GM21576 (cell line): ENCODE results near the gene UBE2G1.
"Not testable (repeated sequence)": the region's sequence is repeated elsewhere in the genome, so short reads cannot be mapped to it uniquely, and the experiment has no call there.

Experiments used
- ATAC-seq: cut with Tn5 transposase; IDR thresholded peaks from one replicate; pipeline ENCODE4 v1.9.1; 2021; ENCODE audit warnings: mild to moderate bottlenecking, moderate library complexity; ENCODE audit not compliant: unreplicated experiment

The UBE2G1 gene

GRCh38 chr17:4255271-4255670, 111.2 kb downstream of the UBE2G1 start:
- ATAC-seq = not testable (repeated sequence)

DNA sequence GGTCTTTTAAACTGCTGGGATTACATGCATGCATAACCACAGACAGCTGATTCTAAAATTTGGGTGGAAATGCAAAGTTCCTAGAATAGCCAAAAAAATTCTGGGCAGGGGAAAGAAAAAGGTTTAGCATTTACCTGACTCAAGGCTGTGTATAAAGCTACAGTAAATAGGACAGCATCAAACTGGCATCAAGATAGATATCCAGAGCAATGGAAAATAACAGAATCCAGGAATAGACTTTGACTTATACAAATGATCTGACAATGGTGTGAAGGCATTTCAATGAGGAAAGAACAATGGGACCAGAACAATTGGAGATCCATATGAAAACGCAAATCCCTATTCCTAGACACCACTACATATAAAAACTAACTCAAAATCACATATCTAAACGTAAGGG, 115.6 kb downstream of the UBE2G1 start:
- no peak for ATAC-seq

- ATAC-seq = no peak
Observed at GRCh38 chr17:4249452-4250029, 116.9 kb downstream of the UBE2G1 start.

- ATAC-seq = no peak
Observed at GRCh38 chr17:4248504-4249277, 117.8 kb downstream of the UBE2G1 start.

DNA sequence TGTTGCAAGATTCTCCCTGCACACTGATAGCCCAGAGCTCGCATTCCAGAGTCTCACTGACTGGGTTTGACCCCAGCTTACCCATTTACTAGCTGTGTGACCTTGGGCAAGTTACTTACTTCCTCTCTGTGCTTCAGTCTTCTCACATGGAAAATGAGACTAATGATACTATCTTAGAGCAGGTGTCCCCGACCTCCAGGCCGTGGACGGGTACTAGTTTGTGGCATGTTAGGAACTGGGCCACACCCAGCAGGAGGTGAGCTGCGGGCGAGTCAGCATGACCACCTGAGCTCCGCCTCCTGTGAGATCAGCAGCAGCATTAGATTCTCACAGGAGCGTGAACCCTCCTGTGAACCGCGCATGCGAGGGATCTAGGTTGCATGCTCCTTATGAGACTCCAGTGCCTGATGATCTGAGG, 118.5 kb downstream of the UBE2G1 start:
- ATAC-seq = no peak

DNA sequence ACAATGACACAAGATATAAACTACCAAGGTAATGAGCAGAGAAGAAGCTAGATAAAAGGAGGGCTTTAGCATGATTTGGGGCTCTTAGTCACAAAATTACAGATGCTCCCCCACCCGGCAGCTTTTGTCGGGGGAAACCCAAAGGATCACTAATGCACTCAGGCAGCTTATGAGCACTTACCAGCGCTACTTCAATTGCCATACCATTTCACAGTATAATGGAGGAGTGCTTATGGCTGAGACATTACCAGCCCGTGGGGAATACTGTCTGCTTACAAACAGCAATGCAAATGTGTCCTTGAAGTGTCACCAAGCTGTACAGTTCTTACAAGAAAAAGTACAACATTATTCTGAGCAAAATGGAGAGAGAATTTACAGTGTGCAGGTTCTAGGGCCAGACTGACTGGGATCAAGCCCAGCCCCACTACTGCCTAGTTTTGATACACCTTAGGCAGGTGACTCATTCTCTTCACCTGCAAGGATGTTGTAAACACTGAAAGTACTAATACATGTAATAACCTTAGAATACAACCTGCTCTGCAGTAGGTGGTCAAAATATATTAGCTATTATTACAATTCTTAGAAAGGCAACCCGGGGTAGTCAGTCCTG, 119.0 kb downstream of the UBE2G1 start:
- ATAC-seq = no peak

DNA sequence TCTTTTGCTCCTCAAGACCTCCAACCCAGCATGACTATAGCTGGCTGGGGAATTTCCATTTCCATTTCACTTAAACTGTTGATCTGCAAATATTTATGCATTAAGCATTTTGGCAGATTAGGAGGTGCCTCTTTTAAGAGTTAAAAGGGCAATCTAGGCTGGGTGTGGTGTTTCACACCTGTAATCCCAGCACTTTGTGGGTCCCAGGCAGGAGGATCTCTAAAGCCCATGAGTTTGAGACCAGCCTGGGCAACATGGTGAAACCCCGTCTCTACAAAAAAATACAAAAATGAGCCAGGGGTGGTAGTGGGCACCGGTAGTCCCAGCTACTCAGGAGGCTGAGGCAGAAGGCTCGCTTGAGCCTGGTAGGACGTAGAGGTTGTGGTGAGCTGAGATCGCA, 119.8 kb downstream of the UBE2G1 start:
- ATAC-seq = no peak

- ATAC-seq = no peak
Observed at GRCh38 chr17:4241535-4241934, 124.9 kb downstream of the UBE2G1 start.

GRCh38 chr17:4236456-4236855, 130.0 kb downstream of the UBE2G1 start:
- no peak for ATAC-seq

DNA sequence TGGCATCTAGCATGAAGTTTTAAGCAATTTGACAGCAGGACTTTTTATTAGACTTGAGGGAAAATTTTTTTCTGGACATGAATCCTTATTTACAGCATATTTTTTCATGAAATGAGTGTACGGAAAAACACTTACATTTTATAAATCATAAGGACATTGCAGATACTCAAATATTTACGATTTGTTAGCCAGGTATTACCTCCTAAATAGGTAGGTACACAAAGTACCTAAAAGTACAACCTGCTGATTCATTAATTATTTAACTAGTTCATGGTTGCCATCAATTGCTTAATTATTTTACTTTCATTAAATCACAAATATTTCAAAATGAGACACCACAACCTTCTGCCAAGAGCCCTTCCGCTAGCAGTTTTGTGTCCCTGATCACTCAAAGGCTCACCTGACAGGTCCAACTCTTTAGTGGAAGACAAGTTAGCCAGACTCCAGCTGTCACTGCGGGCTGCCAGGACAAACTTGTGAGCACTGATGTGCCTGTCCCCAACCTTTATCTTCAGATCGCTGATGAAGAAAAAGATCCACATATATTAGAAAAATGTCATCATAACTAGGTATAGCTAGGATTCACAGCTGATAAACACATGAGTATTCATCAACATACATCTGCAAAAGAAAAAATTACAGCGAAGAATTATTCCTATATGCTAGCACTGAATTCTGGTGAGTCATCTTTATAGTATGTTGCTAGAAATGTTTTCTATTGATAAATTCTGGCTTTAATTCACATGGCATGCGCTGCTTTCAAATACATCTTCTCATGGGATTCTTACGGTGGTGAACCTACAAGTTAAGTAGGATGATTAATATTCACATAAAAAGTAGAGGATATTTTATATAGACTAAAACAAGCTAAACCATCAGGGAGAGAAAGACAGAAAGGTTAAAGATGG, 130.8 kb downstream of the UBE2G1 start:
- no peak for ATAC-seq

GRCh38 chr17:4234401-4234800, 132.1 kb downstream of the UBE2G1 start:
- no peak for ATAC-seq

DNA sequence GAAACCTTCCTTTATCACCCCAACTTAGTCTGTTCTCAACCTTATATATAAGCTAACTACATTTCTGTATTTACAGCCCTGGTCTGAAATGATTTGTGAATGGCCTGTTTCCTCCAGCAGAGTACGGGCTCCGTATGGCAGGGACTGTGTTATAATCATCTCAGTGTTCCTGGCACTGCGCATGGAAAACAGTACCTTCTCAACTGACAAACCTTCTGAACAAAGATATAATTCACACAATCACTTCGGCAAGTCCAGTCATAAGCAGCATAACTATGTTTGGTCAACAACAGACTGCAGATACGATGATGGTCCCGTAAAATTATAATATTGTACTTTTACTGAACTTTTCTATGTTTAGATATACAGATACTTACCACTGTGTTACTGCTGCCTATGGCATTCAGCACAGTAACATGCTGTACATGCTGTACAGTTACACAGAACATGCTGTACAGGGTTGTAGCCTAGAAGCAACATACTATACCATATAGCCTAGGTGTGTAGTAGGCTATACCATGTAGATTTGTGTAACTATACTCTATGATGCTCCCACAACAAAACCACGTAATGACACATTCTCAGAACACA, 132.7 kb downstream of the UBE2G1 start:
- no peak for ATAC-seq

GRCh38 chr17:4232168-4232813, 134.2 kb downstream of the UBE2G1 start:
- no peak for ATAC-seq

- ATAC-seq = no peak
Observed at GRCh38 chr17:4229627-4230541, 136.6 kb downstream of the UBE2G1 start.

DNA sequence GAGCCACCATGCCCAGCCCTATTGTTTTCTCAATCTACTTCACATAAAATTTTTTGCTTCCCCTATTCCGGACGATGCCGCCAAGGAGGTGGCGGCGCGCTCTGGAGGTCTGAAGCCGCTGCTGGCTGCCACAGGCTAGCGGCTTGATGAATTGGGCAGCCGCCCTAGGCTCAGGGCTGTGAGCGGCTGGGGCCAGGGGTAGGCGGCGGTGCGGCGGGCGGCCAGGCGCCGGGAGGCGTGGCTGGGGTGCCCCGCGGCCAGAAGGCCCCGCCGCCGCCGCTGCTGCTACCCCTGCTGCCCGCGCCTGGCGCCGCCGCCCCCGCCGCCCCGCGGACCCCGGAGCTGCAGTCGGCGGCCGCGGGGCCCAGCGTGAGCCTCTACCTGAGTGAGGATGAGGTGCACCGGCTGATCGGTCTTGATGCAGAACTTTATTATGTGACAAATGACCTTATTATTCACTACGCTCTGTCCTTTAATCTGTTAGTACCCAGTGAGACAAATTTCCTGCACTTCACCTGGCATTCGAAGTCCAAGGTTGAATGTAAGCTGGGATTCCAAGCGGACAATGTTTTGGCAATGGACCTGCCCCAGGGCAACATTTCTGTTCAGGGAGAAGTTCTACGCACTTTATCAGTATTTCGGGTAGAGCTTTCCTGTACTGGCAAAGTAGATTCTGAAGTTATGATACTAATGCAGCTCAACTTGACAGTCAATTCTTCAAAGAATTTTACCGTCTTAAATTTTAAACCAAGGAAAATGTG, 144.4 kb downstream of the UBE2G1 start:
- ATAC-seq = no peak

GRCh38 chr17:4221163-4221562, 145.3 kb downstream of the UBE2G1 start:
- ATAC-seq = no peak

DNA sequence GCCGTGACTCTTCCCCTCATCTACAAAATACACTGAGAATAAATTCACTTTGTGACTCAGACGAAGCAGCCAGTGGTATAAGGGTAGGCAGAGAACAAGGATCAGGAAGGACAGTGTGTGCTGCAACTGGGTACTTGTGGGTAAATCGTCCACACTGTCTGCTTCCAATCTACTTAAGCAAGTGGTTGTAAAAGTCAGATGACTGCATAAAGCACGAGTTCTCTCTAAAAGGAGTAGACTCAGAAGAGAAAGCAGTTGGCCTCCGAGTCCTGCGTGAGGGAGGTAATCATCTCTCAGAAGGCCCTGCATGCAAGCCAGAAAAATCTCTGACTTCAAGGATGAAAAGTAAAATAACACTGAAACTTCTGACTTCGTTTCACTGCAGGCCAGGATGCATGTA, 145.8 kb downstream of the UBE2G1 start:
- no peak for ATAC-seq
